GM12878 (cell line): Measurements from ENCODE around the gene RAD51B. TPM values are rescaled to one million over a fixed set of nuclear protein-coding genes. Genes with fewer than 3 reads are reported as not detected.
A peak's percentile ranks its signal among the peaks of the same experiment; 100 is the strongest.

Source experiments
- ATAC-seq: fragments of 200-7000 bp; cut with Tn5 transposase; 3 replicates; pipeline ENCODE4 v1.9.1; 2020; ENCODE audit warnings: mild to moderate bottlenecking, moderate library complexity
- BruUV-seq: library from RNA; stranded (reverse); fragments of 400-500 nt; replicated peaks from 2 replicates; lab custom pipeline; 2021; lab: Mats Ljungman, UMichigan
- CTCF ChIA-PET: fragments of 300-600 bp; sonication (Branson Sonifier 250); formaldehyde crosslinking; extraction: SDS; loops from one replicate; lab custom pipeline; 2021; ENCODE audit warnings: inconsistent platforms; lab: Yijun Ruan, JAX
- POLR2A ChIA-PET: fragments of 350-600 bp; formaldehyde crosslinking; extraction: SDS; loops from one replicate; lab custom pipeline; 2021; ENCODE audit warnings: inconsistent platforms; lab: Charles Lee
- RAD21 ChIA-PET: fragments of 300-600 bp; sonication (Branson Sonifier 250); formaldehyde crosslinking; loops from one replicate; lab custom pipeline; 2023; ENCODE audit warnings: antibody characterized with exemption; ENCODE audit not compliant: unreplicated experiment; lab: Charles Lee
- SMC1A ChIA-PET: fragments of 300-600 bp; sonication (Branson Sonifier 250); formaldehyde crosslinking; loops from one replicate; lab custom pipeline; 2023; ENCODE audit not compliant: unreplicated experiment, uncharacterized antibody; lab: Charles Lee
- DNase-seq: peaks from one replicate; pipeline ENCODE4 v3.0.0-alpha.2; 2011; ENCODE audit warnings: low read depth, low spot score
- FAIRE-seq: peaks from 3 replicates; lab custom pipeline; 2011; peaks lifted over from hg19 to GRCh38; lab: Jason Lieb, UNC
- H2AFZ ChIP-seq: 2 replicates; pipeline ENCODE4 v1.6.0; 2011; ENCODE audit warnings: low read depth, low read length, control low read depth; ENCODE audit not compliant: control insufficient read depth
- H3K27ac ChIP-seq: 2 replicates; pipeline ENCODE4 v1.5.1; 2011; ENCODE audit warnings: control low read depth; ENCODE audit not compliant: control insufficient read depth, insufficient read depth
- H3K27me3 ChIP-seq, 2 experiments: replicated peaks in 1 of 2; 2 replicates each; pipeline versions ENCODE4 v1.6.0 to v1.6.1; 2011; ENCODE audit warnings: low read length in 1 of 2; ENCODE audit not compliant: control insufficient read depth in 2 of 2, insufficient read depth in 2 of 2
- H3K36me3 ChIP-seq, 2 experiments: 2 replicates each; pipeline ENCODE4 v1.5.1; 2011; ENCODE audit warnings: low read length in 1 of 2; ENCODE audit not compliant: control insufficient read depth in 2 of 2, insufficient read depth in 2 of 2
- H3K4me1 ChIP-seq: 2 replicates; pipeline ENCODE4 v1.6.1; 2011; ENCODE audit warnings: mild to moderate bottlenecking, low read length, moderate library complexity, mixed read lengths; ENCODE audit not compliant: control insufficient read depth, insufficient read depth
- H3K4me2 ChIP-seq: 2 replicates; pipeline ENCODE4 v1.6.0; 2011; ENCODE audit warnings: control low read depth; ENCODE audit not compliant: control insufficient read depth, insufficient read depth
- H3K4me3 ChIP-seq: fragments of 200-600 bp; sonication (generic); 2 replicates; pipeline ENCODE4 v1.5.1; 2016
- H3K79me2 ChIP-seq: 2 replicates; pipeline ENCODE4 v1.6.0; 2011; ENCODE audit warnings: low read length; ENCODE audit not compliant: control insufficient read depth, insufficient read depth
- H3K9ac ChIP-seq: 2 replicates; pipeline ENCODE4 v1.8.0; 2011; ENCODE audit warnings: low read length, control low read depth, mixed read lengths; ENCODE audit not compliant: control insufficient read depth, insufficient read depth
- H3K9me3 ChIP-seq: replicated peaks from 3 replicates; pipeline ENCODE4 v1.5.1; 2011; ENCODE audit warnings: mild to moderate bottlenecking, low read length; ENCODE audit not compliant: control insufficient read depth, insufficient read depth
- H4K20me1 ChIP-seq: 2 replicates; pipeline ENCODE4 v1.6.0; 2011; ENCODE audit not compliant: control insufficient read depth, insufficient read depth
- CREB1 ChIP-seq: IDR thresholded peaks from 2 replicates; pipeline ENCODE4 v1.6.1; 2012; ENCODE audit warnings: low read depth, mild to moderate bottlenecking, inconsistent platforms
- CTCF ChIP-seq, 3 experiments: IDR thresholded peaks in 2 of 3; conservative IDR thresholded peaks in 1 of 3; 2 replicates each; pipeline ENCODE4 v1.5.1; 2011; ENCODE audit warnings: low read depth in 3 of 3, low read length in 3 of 3, mild to moderate bottlenecking in 3 of 3, control low read depth in 2 of 3, moderate library complexity in 2 of 3, inconsistent platforms in 1 of 3, mixed read lengths in 1 of 3; ENCODE audit not compliant: control insufficient read depth in 2 of 3, insufficient read depth in 1 of 3; ENCODE audit errors: extremely low read depth in 1 of 3
- EED ChIP-seq: sonication (generic); IDR thresholded peaks from 2 replicates; pipeline ENCODE4 v1.6.1; 2016; ENCODE audit warnings: antibody characterized with exemption, low read depth
- ETV6 ChIP-seq, 2 experiments: fragments of 450-650 bp in 1 of 2; IDR thresholded peaks in 1 of 2; conservative IDR thresholded peaks in 1 of 2; 2 replicates each; pipeline ENCODE4 v1.6.1; 2014; ENCODE audit warnings: antibody characterized with exemption in 1 of 2, borderline replicate concordance in 1 of 2, low read depth in 1 of 2, mild to moderate bottlenecking in 1 of 2, moderate library complexity in 1 of 2
- FOXM1 ChIP-seq: IDR thresholded peaks from 2 replicates; pipeline ENCODE4 v1.6.1; 2012; ENCODE audit warnings: low read depth, mild to moderate bottlenecking, inconsistent platforms, low read length, moderate library complexity
- HDGF ChIP-seq: fragments of 450-650 bp; IDR thresholded peaks from 2 replicates; pipeline ENCODE4 v1.6.1; 2016; ENCODE audit warnings: antibody characterized with exemption
- JUNB ChIP-seq: IDR thresholded peaks from 2 replicates; pipeline ENCODE4 v1.6.1; 2016; ENCODE audit warnings: antibody characterized with exemption, mild to moderate bottlenecking
- MTA2 ChIP-seq: fragments of 450-650 bp; IDR thresholded peaks from 2 replicates; pipeline ENCODE4 v1.6.1; 2016; ENCODE audit warnings: low read depth, mild to moderate bottlenecking, moderate library complexity
- NFIC ChIP-seq: IDR thresholded peaks from 2 replicates; pipeline ENCODE4 v1.6.1; 2012; ENCODE audit warnings: low read depth, mild to moderate bottlenecking, inconsistent platforms, low read length, moderate library complexity
- POLR2AphosphoS5 ChIP-seq: IDR thresholded peaks from 2 replicates; pipeline ENCODE4 v1.6.1; 2011; ENCODE audit warnings: mild to moderate bottlenecking, low read length, inconsistent platforms
- RAD21 ChIP-seq: IDR thresholded peaks from 2 replicates; pipeline ENCODE4 v1.6.1; 2011; ENCODE audit warnings: mild to moderate bottlenecking, low read depth, low read length, moderate library complexity; ENCODE audit not compliant: insufficient read depth
- TCF12 ChIP-seq: IDR thresholded peaks from 2 replicates; pipeline ENCODE4 v1.6.1; 2011; ENCODE audit warnings: low read depth, mild to moderate bottlenecking, low read length
- TCF3 ChIP-seq: IDR thresholded peaks from 2 replicates; pipeline ENCODE4 v1.6.1; 2012; ENCODE audit warnings: low read depth, mild to moderate bottlenecking, low read length, borderline replicate concordance; ENCODE audit not compliant: insufficient read depth
- WGBS: methylation state at CpG from one replicate; pipeline ENCODE4 v1.1.6; 2016; ENCODE audit warnings: low lambda C conversion rate; ENCODE audit not compliant: insufficient replicate concordance, insufficient coverage; ENCODE audit errors: missing lambda C conversion rate; 5-methylcytosine and 5-hydroxymethylcytosine counted together
- in situ Hi-C: fragments of 300-500 bp; cut with MboI; formaldehyde crosslinking; loops from 9 replicates; pipeline ENCODE4 v1.14.3; 2018; ENCODE audit warnings: mixed read lengths
- intact Hi-C: fragments of 100-400 bp; cut with micrococcal nuclease; formaldehyde crosslinking; loops from one replicate; pipeline ENCODE4 v1.14.2; 2022; ENCODE audit not compliant: unreplicated experiment
- polyA plus RNA-seq, 11 experiments: library from polyadenylated mRNA; depleted of rRNA in 4 of 11; unstranded in 6 of 11; stranded (reverse) in 5 of 11; fragments of >200 nt; fragmentation: Nextera tagmentation in 4 of 11; fragmentation: Illumina TruSeq in 1 of 11; extraction: Ambion mirVana in 4 of 11; extraction: Trizol in 1 of 11; gene quantifications; 1 replicate in 1 of 11; 2 replicates in 10 of 11; pipeline versions ENCODE4 v1.2.1 to v1.2.3, GENCODE V29; 2011 to 2016; ENCODE audit warnings: inconsistent platforms in 2 of 11, missing spikeins in 2 of 11, low read depth in 1 of 11
- total RNA-seq, 4 experiments: library from RNA; depleted of rRNA in 3 of 4; stranded (reverse); fragments of >200 nt in 3 of 4; fragmentation: Illumina TruSeq in 1 of 4; extraction: Trizol in 1 of 4; gene quantifications; 2 replicates each; pipeline versions ENCODE4 v1.2.1 to v1.2.3, GENCODE V29; 2013 to 2021

Gene RAD51B
- total and polyA plus RNA-seq, 10 of the 15 experiments (the other 5 are each of a cell fraction or from before 2014, with no cell fraction given), result 9.8 to 26.8 (median 21.3) TPM

DNA sequence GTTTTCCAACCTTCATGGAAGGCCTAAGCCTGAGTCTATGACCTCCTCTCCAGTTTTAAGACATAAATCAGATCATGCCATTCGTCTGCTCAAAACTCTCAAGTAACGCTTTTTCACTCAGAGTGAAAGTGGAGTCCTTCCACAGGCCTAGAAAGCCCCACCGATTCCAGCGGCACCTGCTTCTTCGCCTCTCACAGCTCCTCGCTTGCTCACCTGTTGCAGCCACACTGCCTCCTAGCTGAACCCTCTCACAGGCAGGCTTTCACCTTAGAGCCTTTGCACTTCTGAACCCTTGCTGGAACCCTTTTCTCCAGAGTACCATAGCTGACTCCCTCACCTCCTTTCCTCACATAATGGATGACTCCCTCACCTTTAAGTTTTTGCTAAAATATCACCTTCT lies 672.2 kb downstream of the RAD51B start:
- TF ChIP-seq EED, result peak; percentile 63
- peak; percentile 55; the same call in 1 of the 2 replicates for TF ChIP-seq TCF3
- no peak for TF ChIP-seq ETV6 (conservative IDR thresholded peaks at IDR 0.05 in 1 of 2, IDR thresholded peaks at IDR 0.05 in 1 of 2; ENCODE audit: borderline replicate concordance in 1 of 2, low read depth in 1 of 2)
- TF ChIP-seq CTCF (IDR thresholded peaks at IDR 0.05 in 2 of 3, conservative IDR thresholded peaks at IDR 0.05 in 1 of 3; ENCODE audit: control insufficient read depth in 2 of 3, extremely low read depth in 1 of 3, insufficient read depth in 1 of 3, low read depth in 3 of 3, low read length in 3 of 3), result peak in 1 of 3 experiments; percentile 16; a peak in 2 of 6 replicates
- 0 out of 2 replicates have a peak, but pooled peaks have one; percentile 24 for TF ChIP-seq FOXM1
- TF ChIP-seq HDGF, result no peak
- TF ChIP-seq JUNB, result peak; percentile 25; the same call in 1 of the 2 replicates
- peak; percentile 66; the same call in 1 of the 2 replicates for TF ChIP-seq RAD21
- peak; percentile 37; the same call in 1 of the 2 replicates for TF ChIP-seq NFIC
- no peak for TF ChIP-seq MTA2
- TF ChIP-seq POLR2AphosphoS5, result no peak
- 0 out of 2 replicates have a peak, but pooled peaks have one; percentile 7 for TF ChIP-seq CREB1
- peak; percentile 60; the same call in 1 of the 2 replicates for TF ChIP-seq TCF12
- no peak for ATAC-seq
- intact Hi-C loops, result no loop called here
- peak overlapping the region; percentile 14; the same call in 1 of the 2 replicates for H3K27ac ChIP-seq
- H3K79me2 ChIP-seq, result no peaks in the 10 kb centered on the region
- DNase-seq, result no peak
- FAIRE-seq, result no peak
- no peaks in the 10 kb centered on the region for H4K20me1 ChIP-seq
- no peaks in the 10 kb centered on the region for H3K9me3 ChIP-seq
- H3K4me3 ChIP-seq, result no peak overlapping the region
- peaks cover 28% of the 10 kb centered on the region for H3K4me1 ChIP-seq
- BruUV-seq, result no TSS peak
- no peak overlapping the region for H3K9ac ChIP-seq
- H3K27me3 ChIP-seq, result no peaks in the 10 kb centered on the region
- ChIA-PET SMC1A (interaction anchor here (0.7 to 4.5 kb wide), 6 partner anchors 12 to 90 kb away, joined by 3 to 22 read pairs (median 4); no protein-coding TSS in a partner anchor), POLR2A (interaction anchor here (1.7 kb wide), 1 partner anchor 14 kb away, joined by 6 read pairs; no protein-coding TSS in a partner anchor), CTCF (interaction anchor here (1.6 to 5.2 kb wide), 2 partner anchors 14 to 83 kb away, joined by 4 to 33 read pairs; no protein-coding TSS in a partner anchor), RAD21 (interaction anchor here (1.0 kb wide), 1 partner anchor 82 kb away, joined by 3 read pairs; no protein-coding TSS in a partner anchor)
- WGBS, result 60% methylated on average over 6 of the region's 6 CpGs
- no peak overlapping the region; the same call in 1 of the 2 replicates for H2AFZ ChIP-seq
- H3K4me2 ChIP-seq, result no peak overlapping the region
- in situ Hi-C loops, result no loop called here
- no peaks in the 10 kb centered on the region for H3K36me3 ChIP-seq
